Epithelial cell of esophagus (primary cell): ENCODE data around the gene KCTD17.

Experiments used
- DNase-seq: peaks from one replicate; pipeline ENCODE4 v3.0.0; 2010; ENCODE audit warnings: low read depth
- H3K4me3 ChIP-seq: 2 replicates; pipeline ENCODE4 v1.5.1; 2011; ENCODE audit warnings: mild to moderate bottlenecking, low read length, control low read depth
- TF ChIP-seq, protein P1 (sequence below): IDR thresholded peaks from 2 replicates; pipeline ENCODE4 v1.5.1; 2011; ENCODE audit warnings: low read depth, mild to moderate bottlenecking, low read length, control low read depth, inconsistent platforms; ENCODE audit not compliant: insufficient read depth; ENCODE audit errors: missing control alignments

The KCTD17 gene

DNA sequence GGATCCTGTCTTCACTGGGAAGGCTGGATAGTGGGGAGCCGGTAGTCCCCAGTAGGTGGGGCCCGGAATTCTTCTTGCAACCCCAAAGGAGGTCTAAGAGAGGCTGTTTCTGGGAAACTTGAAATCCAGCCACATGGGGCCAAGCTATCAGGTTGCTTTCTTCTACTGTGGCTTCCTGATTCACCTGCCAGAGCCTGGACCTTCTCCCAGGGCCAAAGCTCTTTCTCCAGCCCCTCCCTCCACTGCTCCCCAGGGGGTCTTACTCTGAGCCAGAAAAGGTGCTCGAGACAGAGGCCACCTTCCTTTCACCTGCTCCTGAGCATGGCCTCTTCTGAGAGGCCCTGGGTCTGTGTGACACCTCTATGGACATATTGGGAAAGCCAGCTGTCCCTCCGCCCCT is 41.4 kb upstream of the KCTD17 start:
- H3K4me3 ChIP-seq, result no peak overlapping the region
- no peak for DNase-seq
- TF ChIP-seq, protein P1, sequence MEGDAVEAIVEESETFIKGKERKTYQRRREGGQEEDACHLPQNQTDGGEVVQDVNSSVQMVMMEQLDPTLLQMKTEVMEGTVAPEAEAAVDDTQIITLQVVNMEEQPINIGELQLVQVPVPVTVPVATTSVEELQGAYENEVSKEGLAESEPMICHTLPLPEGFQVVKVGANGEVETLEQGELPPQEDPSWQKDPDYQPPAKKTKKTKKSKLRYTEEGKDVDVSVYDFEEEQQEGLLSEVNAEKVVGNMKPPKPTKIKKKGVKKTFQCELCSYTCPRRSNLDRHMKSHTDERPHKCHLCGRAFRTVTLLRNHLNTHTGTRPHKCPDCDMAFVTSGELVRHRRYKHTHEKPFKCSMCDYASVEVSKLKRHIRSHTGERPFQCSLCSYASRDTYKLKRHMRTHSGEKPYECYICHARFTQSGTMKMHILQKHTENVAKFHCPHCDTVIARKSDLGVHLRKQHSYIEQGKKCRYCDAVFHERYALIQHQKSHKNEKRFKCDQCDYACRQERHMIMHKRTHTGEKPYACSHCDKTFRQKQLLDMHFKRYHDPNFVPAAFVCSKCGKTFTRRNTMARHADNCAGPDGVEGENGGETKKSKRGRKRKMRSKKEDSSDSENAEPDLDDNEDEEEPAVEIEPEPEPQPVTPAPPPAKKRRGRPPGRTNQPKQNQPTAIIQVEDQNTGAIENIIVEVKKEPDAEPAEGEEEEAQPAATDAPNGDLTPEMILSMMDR, result no peak

DNA sequence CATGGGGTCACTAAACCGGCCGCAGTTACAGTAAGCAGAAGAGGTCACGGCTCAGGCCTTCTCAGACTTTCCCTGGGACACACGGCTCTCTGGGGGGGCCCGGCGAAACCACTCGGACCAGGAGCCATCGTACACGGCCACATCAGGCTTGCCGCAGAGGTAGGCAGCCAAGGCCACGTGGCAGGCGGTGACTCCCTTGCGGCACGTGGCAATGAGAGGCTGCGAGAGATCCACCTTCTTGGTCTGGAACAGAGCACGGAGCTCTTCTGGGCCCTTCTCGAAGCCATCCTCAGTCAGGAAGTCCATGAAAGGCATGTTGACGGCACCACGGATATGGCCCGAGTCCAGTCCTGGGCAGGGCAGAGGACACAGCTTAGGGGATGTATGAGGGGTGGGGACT is 40.6 kb upstream of the KCTD17 start:
- TF ChIP-seq, protein P1, result no peak
- no peak overlapping the region for H3K4me3 ChIP-seq
- DNase-seq, result no peak

DNA sequence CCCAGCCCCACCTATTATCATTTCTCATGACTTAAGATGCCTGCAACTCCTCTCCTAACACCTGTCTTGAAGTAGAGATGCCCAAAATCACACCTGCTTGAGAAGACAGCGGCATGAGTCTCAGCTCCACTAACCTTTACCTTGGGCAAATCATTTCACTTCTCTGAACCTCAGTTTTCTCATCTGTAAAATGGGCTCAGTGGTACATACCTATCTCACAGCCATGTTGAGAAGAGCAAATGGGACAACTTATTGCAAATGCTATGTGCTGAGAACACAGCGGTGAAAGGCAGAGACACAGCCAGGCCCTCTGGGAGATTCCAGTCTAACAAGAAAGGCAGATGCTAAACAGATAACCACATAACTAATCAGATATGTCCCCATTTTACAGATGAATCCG is 40.1 kb upstream of the KCTD17 start:
- H3K4me3 ChIP-seq, result no peak overlapping the region
- no peak for DNase-seq
- TF ChIP-seq, protein P1, result no peak

DNA sequence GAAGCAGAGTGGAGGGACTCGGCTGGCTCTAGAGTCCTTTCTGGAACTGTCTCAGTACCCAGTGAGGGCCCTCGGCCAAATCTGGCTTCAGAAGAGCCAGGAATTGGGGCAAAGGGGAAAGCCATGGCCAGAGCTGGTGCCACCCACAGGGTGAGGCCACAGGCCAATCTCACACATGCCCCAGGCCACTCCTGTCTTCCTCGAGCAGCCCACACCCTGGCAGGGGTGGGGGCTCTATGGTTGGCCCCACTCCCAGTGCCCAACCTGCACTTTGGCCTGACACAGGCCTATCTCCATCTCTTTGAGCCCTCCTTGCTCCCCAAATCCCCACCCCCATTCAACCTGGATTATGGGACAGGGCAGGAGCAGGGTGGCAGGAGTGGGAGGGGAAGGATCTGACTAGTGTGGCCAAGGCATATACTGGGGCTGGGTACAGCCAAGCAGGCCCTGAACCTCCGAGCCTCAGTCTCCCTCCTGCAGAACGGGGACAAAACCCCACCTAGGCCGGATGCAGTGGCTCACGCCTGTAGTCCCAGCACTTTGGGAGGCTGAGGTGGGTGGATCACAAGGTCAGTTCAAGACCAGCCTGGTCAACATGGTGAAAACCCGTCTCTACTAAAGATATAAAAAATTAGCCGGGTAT is 39.2 kb upstream of the KCTD17 start:
- TF ChIP-seq, protein P1, result no peak
- H3K4me3 ChIP-seq, result no peak overlapping the region
- no peak for DNase-seq

DNA sequence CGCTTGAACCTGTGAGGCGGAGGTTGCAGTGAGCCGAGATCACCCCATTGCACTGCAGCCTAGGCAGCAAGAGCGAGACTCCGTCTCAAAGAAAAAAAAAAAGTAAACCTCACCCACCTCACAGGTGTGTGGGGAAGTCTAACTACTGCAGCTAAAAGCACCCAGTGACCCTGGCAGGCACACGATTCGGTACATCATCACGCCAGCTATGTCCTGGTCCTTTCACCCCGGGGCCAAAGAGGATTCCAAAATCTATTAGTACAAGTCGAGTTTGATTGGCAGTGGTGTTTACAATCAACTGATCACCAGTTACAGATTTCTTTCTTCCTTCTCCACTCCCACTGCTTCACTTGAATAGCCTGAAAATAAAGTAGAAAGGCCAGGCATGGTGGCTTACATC is 38.6 kb upstream of the KCTD17 start:
- TF ChIP-seq, protein P1, result no peak
- H3K4me3 ChIP-seq, result no peak overlapping the region
- no peak for DNase-seq

DNA sequence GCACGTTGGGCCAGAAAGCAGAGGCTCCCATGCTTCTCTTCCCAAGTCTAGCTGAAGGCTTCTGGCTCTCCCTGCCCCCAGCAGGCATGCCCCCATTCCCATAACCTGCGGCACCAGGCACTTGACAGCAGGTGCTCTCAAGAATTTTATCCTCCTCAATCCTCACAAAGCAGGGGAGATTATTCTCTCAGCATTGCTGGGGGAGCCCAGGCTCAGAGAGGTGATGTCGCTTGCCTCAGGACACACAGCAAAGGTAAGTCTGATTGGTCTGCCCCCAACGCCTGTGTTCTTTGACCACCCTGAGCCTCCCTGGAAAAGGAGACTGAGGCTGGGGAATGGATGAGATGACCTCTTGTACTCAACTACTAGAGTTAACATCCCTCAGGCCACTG is 37.1 kb upstream of the KCTD17 start:
- no peak for DNase-seq
- TF ChIP-seq, protein P1, result no peak
- no peak overlapping the region for H3K4me3 ChIP-seq
